Measurements from ENCODE around the gene HSF2BP.

GRCh38 chr21:43692949-43693348, 33.7 kb upstream of the HSF2BP start:
- TF ChIP-seq POLR2AphosphoS5 (IDR thresholded peaks at IDR 0.05) (no peak), CTCF (IDR thresholded peaks at IDR 0.05) (no peak), POLR2A (IDR thresholded peaks at IDR 0.05; ENCODE audit: low read depth) (no peak)
